GM18511 (cell line): ENCODE results near the gene CORO7.

ENCODE experiments used
- ATAC-seq: cut with Tn5 transposase; IDR thresholded peaks from one replicate; pipeline ENCODE4 v1.9.1; 2021; ENCODE audit warnings: mild to moderate bottlenecking, moderate library complexity; ENCODE audit not compliant: unreplicated experiment

Gene CORO7

GRCh38 chr16:4324492-4325252 is 91.7 kb downstream of the CORO7 start:
- ATAC-seq = no peak

DNA sequence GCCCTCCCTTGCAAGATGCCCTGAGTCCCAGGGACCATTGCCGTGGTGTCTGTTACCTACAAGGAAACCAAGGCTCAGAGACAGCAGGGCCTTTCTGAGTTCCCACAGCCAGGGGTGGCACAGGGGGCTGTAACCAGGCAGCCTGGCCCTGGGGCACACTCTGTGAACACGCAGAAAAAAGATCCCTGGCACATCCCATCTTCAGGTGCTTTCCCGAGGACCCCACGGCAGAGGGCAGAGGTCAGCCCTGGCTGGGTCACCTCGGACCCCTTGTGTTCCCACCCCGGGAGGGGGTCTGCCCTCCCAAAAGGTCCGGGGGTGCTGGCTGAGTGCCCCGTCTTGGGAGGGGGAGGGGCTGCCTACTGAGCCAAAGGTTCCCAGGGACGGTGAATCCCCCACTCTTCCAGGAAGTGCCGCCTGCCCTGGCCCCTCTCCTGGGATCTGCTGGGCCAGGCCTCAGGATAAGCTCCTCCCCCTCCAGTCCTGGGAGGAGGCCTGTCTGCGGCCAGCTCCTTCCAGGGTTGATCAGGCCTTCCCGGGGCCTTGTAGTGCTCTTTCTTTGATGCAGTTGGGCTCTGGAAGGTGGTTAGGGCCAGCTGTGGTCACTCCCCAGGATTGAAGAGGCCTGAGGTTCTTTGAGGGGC is 92.4 kb downstream of the CORO7 start:
- no peak for ATAC-seq

DNA sequence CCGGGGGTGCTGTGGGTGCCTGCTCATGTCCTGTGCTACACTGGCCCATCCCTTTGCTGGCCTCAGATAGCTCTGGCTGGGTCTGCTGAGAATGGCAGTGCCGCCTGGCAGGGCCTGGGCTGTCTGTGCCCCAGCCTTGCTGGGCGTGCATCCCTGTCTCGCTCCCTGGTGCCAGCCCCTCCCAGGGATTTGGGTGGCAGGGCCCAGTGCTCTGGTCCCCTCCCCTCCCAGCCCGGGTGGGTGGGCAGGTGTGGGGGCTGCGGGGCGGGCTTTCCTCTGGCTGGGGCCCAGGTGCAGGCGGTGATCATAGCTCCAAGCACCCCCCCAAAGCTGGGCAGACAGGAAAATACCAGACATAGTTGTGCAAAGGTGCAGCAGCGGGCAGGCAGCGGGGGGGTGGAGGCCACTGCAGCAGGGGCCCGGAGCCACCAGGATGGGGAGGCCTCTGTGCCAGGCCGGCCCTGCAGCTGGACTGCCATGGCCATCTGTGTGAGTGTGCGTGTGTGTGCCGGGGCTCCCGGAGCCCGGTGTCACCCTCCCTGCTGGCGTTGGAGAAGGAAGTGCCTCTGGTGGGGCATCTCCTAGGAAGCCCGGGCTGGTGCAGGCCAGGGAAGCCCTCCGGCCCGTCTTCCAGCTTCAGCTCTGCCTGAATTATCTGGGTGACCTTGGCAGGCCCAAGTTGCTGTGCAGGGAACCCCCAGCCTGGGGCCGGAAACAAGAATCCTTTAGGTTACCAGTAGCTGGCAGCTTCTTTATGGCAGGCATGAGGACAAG is 93.1 kb downstream of the CORO7 start:
- ATAC-seq = no peak

DNA sequence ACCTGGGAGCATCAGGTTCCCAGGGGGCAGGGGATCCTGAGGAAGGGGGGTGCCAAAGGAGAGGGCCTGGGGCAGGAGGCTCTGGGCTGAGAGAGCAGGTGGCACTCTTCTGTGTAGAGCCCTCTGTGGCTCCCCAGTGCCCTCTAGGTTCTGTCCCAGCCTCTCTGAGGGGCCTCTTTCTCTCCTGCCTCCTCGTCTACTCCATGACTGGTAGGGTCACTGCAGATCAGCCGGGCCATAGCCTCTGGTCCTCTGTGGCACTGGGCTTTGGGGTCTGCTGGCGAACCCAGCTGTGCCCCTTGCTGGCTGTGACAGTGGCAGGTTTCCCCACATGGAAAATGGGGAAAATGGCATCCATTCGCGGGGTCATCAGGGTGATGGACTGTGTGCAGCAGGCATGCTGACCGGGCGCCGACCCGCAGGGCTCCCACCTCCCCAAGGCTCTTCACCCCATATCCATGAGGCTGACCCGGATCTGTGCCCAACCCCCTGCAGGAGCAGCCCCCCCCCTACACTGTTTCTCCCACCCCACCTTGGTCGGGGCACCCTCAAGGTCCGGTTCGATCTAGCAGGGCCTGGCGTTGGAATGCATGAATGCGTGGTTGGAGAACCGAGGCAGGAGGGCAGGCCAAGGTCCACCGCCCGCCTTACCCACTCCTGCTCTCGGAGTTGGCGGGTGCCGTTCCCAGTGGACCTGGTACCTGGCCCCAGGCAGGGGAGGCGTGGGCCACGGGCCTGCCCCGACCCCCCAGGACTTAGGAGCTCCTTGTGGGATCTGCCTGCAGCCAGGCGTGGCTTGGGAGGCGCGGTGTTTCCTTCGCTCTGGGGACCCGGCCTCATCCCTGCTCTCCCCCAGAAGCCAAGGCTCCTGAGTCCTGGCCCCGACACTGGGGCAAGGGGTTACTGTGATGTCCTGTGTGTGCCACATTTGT is 94.0 kb downstream of the CORO7 start:
- no peak for ATAC-seq

DNA sequence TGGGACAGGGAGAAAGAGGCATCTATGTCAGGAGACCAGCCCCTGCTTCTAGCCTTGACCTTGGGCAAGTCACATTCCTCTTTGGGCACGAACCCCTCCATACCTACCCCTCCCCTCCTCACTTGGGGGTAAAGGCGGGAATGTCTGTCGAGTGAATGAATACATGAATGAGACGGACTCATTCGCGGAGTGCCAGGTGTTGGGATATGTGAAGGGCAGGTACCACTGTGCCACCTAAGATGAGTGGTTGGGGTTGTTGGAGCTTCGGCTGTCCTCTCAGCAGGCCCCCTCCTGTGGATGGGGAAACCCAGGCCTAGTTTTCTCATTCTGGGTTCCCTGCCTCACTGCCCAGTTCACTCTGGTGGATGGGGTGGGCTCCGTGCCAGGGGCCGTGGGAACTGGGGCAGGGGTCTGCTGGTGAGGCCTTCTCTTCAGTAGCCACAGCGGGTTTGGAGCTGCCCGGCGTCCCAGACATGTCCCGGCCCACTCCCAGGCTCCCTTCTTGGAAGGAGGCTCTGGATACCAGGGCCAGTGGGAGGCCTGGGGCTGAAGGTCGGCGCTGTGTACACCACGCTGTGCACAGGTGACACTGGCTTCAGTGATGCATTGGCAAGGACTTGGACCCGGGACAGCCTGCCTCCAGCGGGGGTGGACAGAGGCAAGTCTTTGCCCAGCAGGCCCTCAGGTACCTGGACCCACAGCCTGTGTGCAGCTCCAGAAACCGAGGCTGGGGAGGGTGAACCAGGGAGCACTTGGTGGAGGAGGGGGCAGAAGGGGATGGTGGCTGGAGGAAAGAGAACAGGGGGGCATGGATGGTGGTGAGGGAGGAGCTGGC is 94.9 kb downstream of the CORO7 start:
- no peak for ATAC-seq

DNA sequence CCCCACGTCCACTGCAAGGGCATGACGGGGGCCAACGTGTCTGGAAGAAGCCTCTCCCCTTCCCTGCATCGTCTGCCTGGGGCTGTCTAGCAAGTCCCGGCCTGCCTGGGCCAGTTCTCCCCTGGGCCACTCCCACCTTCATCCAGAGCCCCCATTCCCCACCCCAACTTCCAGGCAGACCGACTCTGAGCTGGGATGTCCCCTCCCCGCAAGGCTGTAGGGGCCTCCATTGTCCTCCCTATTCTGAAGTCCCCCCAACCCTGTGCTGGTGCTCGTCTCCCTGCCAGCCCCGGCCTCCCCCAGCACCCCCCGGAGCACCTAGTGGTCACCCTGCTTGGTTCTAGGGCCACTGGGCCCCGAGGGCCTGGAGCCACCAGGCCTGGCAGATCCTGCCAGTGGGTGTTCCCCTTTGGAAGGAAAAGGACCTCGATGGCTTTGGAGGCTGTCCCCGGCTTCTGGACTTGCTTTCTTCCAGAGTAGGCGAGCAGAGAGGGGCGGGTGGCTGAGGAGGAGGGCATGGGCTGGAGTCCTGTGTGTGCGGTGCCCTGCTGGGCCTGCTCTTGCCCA is 95.7 kb downstream of the CORO7 start:
- no peak for ATAC-seq

DNA sequence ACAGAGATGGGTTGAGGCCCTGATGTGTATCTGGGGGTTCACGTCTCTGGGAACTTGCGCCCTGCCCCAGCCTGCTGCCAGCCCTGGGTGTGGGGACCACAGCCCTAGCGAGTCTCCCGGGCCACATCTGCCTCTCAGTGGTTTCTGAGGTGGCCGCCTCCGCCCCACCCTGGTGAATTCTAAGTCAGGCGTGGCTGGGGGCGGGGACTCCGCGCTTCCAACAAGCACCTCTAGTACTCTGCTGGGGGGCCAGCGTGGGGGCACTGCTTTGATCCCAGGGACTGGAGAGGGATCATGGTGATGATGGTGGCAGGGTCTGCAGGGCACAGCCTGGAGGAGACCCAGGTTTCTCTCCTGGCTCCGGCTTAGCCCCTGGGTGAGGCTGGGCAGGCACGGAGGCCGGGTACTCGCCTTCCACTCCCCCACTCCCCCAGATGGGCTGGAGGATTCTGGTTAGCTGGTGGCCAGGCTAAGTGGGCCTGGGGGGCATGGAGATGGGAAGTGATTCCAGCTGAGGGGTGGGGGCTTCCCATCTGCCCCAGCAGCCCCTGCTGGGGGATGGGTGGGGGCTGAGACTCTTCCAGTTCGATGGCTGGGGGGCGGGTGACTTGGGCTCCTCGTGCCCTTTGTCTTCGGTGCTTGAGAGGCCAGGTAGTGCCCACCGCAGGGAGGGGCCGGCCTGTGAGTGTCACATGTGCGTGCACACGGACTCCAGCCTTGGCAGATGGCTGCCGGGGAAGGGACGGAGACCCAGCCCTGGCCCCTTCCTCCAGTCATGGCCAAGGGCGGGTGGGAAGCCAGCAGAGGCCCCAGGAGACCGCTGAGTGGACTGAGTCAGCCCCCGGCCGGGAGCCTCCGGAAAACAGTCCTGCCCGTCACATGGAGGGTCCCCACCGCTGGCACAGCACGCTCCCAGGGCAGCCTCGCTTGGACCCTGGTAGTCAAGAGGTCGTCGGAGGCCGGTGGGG is 96.7 kb downstream of the CORO7 start:
- peak; percentile 57 for ATAC-seq

- ATAC-seq = peak; percentile 2
Observed at GRCh38 chr16:4318967-4319366, 97.4 kb downstream of the CORO7 start.

- no peak for ATAC-seq
Observed at GRCh38 chr16:4318451-4318910, 97.9 kb downstream of the CORO7 start.

DNA sequence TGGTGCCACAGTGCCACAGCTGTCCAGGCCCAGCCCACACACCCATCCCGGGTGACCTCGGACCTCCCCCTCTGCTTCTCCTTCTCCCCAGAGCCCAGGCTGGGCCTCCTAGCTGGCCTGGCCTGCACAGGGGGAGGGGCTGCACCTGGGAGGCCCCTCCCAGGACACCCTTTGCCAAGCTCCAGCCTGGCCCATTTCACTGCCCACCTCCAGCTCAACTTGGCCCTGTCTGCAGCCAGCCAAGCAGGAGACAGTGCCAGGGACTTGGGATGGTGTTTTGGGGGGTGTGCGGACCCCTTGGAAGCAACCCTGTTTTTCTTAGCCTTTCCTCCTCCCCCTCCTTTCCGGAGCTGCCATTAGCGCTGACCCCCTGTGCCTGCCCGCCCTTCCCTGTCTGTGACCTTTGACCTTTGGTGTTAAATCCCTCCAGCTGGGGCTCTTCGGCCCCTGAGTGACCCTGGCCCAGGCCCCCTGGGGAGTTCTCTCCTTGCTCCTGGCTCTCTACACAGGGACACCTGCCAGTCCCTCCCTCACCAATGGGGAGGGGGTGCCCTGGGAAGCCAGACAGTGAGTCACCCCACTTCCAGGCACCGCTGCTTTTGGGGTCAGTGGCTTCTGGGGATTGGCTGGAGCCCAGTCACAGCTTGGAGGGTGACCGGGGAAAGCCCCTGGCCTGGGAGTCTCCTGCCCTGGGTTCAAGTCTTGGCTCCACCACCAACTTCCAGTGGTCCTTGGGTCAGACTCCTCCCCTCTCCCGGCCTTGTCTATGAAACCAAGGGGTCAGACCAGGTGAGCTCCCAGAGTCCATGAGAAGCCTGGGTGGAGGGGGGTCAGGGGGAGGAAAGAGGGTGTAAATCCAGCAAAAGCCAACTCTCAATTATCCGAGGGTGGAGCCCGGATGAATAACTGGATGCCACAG is 98.6 kb downstream of the CORO7 start:
- ATAC-seq = no peak

GRCh38 chr16:4316864-4317531 is 99.4 kb downstream of the CORO7 start:
- no peak for ATAC-seq

DNA sequence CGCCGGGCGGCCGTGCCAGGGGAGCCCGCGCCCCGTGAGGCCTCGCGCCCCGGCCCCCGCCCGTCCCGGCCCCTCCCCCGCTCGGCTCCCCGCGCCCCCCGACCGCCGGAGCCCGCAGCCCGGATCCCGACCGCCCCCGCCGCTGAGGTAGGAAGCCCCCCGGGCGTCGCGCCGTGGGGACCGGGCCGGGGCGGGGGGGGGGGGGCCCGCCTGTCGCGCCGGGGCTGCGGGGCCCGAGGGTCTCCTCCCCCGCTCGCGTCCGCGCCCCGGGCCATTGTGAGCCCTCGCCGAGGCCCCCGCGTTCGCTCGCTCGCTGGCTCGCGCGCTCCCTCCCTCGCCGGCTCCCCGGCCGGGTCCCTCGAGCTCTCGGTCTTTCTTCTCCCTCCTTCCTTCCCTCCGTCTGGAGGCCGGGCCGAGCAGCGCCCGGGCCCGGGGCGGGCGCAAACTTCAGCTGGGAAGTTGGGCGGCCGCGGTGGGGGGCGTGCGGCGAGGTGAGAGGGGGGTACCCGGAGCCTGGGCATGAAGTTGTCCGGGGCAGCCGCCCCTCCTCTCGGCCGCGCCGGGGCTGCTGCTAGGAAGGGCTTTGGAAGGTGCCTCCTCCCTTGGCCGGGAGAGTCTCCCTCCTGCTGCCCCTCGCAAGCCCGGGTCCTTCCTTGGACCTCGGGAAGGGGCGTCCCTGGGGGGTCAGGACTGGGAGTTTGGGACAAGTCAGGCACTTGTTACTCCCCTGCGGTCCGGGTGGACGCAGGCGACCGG is 100.1 kb downstream of the CORO7 start:
- no peak for ATAC-seq

GRCh38 chr16:4315186-4316107 is 100.9 kb downstream of the CORO7 start, which contains the start of gene GLIS2:
TSS of gene GLIS2 (plus strand) at chr16:4316067. CDS start at chr16:4332281, 16,214 bp downstream.
- peak; percentile 51 for ATAC-seq

DNA sequence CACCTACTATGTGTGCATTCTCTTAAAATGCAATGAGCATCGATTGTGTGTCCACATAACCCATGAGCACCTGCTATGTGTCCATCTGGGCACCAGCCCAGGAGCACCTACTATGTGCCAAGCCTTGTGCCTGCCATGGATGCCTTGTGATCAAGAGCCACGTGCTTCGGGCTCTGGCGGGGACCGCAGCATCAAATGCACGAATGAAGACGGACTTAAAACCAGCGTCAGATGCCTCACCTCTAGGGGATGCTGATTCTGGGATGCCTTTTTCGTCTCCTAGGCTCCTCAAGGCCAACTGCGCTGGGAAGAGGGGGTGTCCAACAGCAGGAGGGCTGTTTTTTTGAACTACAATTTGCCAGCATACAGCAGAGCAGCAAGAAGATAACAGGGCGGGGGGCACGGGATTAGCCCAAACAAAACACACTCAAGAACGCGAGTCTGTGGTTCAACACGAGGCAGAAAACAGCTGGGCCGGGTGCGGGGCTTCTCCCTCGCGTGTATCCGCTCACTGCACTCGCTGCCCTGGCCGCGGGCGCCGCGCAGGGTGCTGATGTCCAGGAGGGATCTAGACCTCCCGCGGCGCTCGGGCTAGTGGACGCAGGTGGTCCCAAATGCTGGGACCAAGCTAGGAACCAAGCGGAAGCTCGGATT is 101.7 kb downstream of the CORO7 start:
- no peak for ATAC-seq
